NOMO-1 treated with DMSO at 0.1 percent for 48 hours (cell line): ENCODE data around the gene TBC1D8.
"Not testable (repeated sequence)": the region's sequence is repeated elsewhere in the genome, so short reads cannot be mapped to it uniquely, and the experiment has no call there.

Experiments
- DNase-seq: peaks from one replicate; lab custom pipeline; 2025; ENCODE audit not compliant: unreplicated experiment; lab: John Stamatoyannopoulos, UW

TBC1D8 gene

GRCh38 chr2:101080211-101081068, 70.7 kb downstream of the TBC1D8 start:
- no peak for DNase-seq

GRCh38 chr2:101076581-101076980, 74.6 kb downstream of the TBC1D8 start:
- no peak for DNase-seq

GRCh38 chr2:101064868-101065549, 86.2 kb downstream of the TBC1D8 start:
- no peak for DNase-seq

GRCh38 chr2:101064505-101064867, 86.7 kb downstream of the TBC1D8 start:
- DNase-seq = no peak

GRCh38 chr2:101064125-101064502, 87.1 kb downstream of the TBC1D8 start:
- no peak for DNase-seq

- DNase-seq = no peak
Measured at GRCh38 chr2:101063352-101064124, 87.6 kb downstream of the TBC1D8 start.

GRCh38 chr2:101058386-101058785, 92.8 kb downstream of the TBC1D8 start:
- no peak for DNase-seq

- no peak for DNase-seq
Measured at GRCh38 chr2:101057051-101057933, 93.9 kb downstream of the TBC1D8 start.

GRCh38 chr2:101053117-101053516, 98.1 kb downstream of the TBC1D8 start:
- no peak for DNase-seq

- DNase-seq = no peak
Measured at GRCh38 chr2:101052147-101052546, 99.0 kb downstream of the TBC1D8 start.

GRCh38 chr2:101050886-101051285, 100.3 kb downstream of the TBC1D8 start:
- DNase-seq = not testable (repeated sequence)

- no peak for DNase-seq
Measured at GRCh38 chr2:101048756-101049155, 102.4 kb downstream of the TBC1D8 start.

GRCh38 chr2:101047774-101048173, 103.4 kb downstream of the TBC1D8 start:
- DNase-seq = no peak

GRCh38 chr2:101047075-101047766, 104.0 kb downstream of the TBC1D8 start:
- DNase-seq = no peak

- no peak for DNase-seq
Measured at GRCh38 chr2:101045330-101045729, 105.9 kb downstream of the TBC1D8 start.

GRCh38 chr2:101041413-101041812, 109.8 kb downstream of the TBC1D8 start:
- peak; percentile 87 for DNase-seq

- peak; percentile 16 for DNase-seq
Measured at GRCh38 chr2:101040761-101041160, 110.4 kb downstream of the TBC1D8 start.

- no peak for DNase-seq
Measured at GRCh38 chr2:101040072-101040471, 111.1 kb downstream of the TBC1D8 start.

- peak; percentile 91 for DNase-seq
Measured at GRCh38 chr2:101038455-101039255, 112.5 kb downstream of the TBC1D8 start.
